Measurements from ENCODE around the gene BMPR1A.
"Not testable (repeated sequence)": the region's sequence is repeated elsewhere in the genome, so short reads cannot be mapped to it uniquely, and the experiment has no call there.

The BMPR1A gene

GRCh38 chr10:86943316-86944030, 187.1 kb downstream of the BMPR1A start:
- DNase-seq: no peak

- no peak for DNase-seq
Measured at GRCh38 chr10:86944031-86944419, 187.6 kb downstream of the BMPR1A start.

- no peak for DNase-seq
Measured at GRCh38 chr10:86944471-86944870, 188.1 kb downstream of the BMPR1A start.

GRCh38 chr10:86944907-86945306, 188.5 kb downstream of the BMPR1A start:
- DNase-seq: no peak

GRCh38 chr10:86945361-86946212, 189.2 kb downstream of the BMPR1A start:
- peak; percentile 50 for DNase-seq

- no peak for DNase-seq
Measured at GRCh38 chr10:86946213-86947155, 190.1 kb downstream of the BMPR1A start.

- DNase-seq: not testable (repeated sequence)
Measured at GRCh38 chr10:86947806-86948205, 191.4 kb downstream of the BMPR1A start.

- DNase-seq: no peak
Measured at GRCh38 chr10:86950349-86950748, 193.9 kb downstream of the BMPR1A start.

GRCh38 chr10:86951184-86951761, 194.9 kb downstream of the BMPR1A start:
- no peak for DNase-seq

GRCh38 chr10:86952106-86952505, 195.7 kb downstream of the BMPR1A start:
- no peak for DNase-seq

- DNase-seq: not testable (repeated sequence)
Measured at GRCh38 chr10:86952697-86953096, 196.3 kb downstream of the BMPR1A start.

- DNase-seq: peak; percentile 84
Measured at GRCh38 chr10:86953747-86954680, 197.6 kb downstream of the BMPR1A start.

GRCh38 chr10:86954681-86955500, 198.5 kb downstream of the BMPR1A start:
- DNase-seq: no peak

GRCh38 chr10:86955501-86956194, 199.2 kb downstream of the BMPR1A start:
- DNase-seq: no peak

GRCh38 chr10:86956195-86956847, 199.9 kb downstream of the BMPR1A start:
- no peak for DNase-seq

- DNase-seq: peak; percentile 14
Measured at GRCh38 chr10:86956848-86957448, 200.5 kb downstream of the BMPR1A start.

- no peak for DNase-seq
Measured at GRCh38 chr10:86957471-86958115, 201.2 kb downstream of the BMPR1A start, which contains the start of gene MMRN2. MMRN2 (minus strand) TSS chr10:86957615; CDS start chr10:86957541, 74 bp downstream.
